ENCODE measurements around the gene IRGQ.

- TF ChIP-seq POLR2A (IDR thresholded peaks at IDR 0.05): no peak
- no peak for TF ChIP-seq CTCF (IDR thresholded peaks at IDR 0.05)
Measured at GRCh38 chr19:43633520-43633919, 37.6 kb upstream of the IRGQ start.

Data from esophagus squamous epithelium (tissue), 4 donors.